Pons (tissue), 1 donor: ENCODE data around the gene VAMP1.
"Not testable (repeated sequence)": the region's sequence is repeated elsewhere in the genome, so short reads cannot be mapped to it uniquely, and the experiment has no call there.

ENCODE experiments used
- DNase-seq: peaks from one replicate; pipeline ENCODE4 v3.0.0-alpha.2; 2016; ENCODE audit warnings: low spot score

The VAMP1 gene

DNA sequence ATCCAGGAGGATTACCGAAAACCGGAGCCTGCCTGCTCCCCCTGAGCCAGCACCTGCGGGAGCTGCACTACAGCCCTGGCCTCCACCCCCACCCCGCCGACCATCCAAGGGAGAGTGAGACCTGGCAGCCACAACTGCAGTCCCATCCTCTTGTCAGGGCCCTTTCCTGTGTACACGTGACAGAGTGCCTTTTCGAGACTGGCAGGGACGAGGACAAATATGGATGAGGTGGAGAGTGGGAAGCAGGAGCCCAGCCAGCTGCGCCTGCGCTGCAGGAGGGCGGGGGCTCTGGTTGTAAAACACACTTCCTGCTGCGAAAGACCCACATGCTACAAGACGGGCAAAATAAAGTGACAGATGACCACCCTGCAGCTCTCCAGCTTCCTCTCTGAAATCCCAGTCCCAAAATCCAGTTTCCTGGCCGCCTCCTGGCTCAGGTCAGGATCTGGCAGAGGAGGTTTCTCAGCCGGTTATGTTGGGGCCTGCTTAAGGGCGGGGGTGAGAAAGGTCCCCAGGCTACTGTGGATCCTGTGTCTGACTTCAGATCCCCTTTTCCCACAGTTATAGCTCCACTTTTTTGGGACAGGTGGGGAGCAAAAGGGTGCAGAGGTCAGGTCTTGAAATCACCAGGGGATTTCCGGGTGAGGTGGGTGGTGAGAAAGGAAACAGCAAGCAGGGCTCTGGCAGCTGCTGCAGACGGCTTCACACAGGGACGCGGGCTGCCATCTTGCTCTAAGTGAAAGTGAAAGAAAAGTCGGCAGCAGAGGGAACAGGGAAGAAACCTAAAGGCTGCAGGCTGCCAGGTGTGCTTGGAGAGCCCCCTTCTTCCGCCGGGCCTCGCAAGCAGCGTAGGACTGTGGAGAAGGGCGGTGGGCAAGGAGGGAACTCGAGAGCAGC is 18.9 kb downstream of the VAMP1 start, which contains the start of gene TAPBPL:
TSS of gene TAPBPL (plus strand) at position 695 of the 897 bp plus-strand sequence. CDS start 207 bp downstream, outside the sequence.
- DNase-seq: peak; percentile 94

DNA sequence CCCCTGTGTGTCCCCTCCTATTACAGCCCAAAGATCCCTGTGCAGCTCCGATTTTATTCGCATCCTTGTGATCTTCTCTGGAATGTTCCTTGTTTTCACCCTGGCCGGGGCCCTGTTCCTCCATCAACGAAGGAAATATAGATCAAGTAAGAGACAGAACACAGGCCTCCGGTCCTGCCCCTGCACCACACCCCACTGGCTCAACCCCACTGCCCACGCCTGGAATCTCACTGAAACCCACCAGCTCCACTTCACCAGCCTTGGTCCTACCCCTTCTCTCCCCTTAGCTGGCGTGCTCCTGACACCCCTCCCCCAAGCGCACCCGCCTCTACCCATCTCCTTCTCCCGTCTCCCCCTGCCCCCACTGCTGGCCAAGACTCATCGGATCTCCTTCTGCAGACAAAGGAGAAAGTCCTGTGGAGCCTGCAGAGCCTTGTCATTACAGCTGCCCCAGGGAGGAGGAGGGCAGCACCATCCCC is 19.6 kb downstream of the VAMP1 start:
- peak; percentile 46 for DNase-seq

GRCh38 chr12:6450091-6450868 is 20.2 kb downstream of the VAMP1 start:
- DNase-seq: no peak

DNA sequence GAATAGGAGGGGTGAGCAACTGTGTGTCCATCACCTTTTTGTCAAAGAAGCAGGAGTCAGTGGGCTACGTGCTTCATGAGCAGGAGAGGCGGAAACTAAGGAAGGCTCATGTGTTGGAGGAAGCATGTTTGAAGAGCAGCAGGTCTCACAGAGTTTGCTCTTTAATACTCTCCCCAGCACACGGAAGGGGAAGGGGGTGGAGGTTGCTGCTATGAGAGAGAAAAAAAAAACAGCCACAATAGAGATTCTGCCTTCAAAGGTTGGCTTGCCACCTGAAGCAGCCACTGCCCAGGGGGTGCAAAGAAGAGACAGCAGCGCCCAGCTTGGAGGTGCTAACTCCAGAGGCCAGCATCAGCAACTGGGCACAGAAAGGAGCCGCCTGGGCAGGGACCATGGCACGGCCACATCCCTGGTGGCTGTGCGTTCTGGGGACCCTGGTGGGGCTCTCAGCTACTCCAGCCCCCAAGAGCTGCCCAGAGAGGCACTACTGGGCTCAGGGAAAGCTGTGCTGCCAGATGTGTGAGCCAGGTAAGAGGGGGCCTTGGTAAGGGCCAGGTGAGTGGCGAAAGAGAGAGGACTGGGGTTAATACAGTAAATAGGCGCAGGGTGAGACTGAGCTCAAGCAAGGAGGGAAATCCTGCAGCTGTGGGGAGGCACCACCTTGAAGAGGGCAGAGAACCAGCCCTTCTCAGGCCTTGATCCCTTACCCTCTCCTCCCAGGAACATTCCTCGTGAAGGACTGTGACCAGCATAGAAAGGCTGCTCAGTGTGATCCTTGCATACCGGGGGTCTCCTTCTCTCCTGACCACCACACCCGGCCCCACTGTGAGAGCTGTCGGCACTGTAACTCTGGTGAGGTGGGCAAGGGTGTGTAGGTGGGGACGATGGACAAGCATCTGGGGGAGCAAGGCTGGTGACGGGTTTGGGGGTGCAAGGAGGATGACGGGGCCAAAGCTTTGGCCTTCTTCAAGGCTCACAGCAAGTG is 25.5 kb downstream of the VAMP1 start, which contains the start of gene CD27:
TSS of gene CD27 (plus strand) at position 252 of the 985 bp plus-strand sequence. CDS start at position 393, 141 bp downstream.
- no peak for DNase-seq

DNA sequence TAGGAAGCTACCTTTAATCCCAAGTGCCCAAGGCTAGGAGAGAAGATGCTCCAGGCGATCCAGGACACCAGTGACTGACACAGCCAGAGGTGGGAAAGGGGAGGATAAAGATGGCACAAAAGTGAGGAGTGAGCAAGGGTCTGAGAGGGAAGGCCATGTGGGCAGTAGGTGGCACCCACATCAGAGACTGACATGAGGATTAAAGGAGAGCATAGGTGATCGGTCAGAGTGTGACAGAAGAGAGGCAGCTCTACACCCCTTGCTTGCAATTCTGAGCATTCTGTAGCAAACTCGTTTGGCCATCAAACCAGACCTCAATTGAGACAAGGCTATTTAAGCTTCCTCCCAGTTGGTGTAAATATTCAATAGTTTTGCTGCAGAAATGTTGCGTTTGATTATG is 26.4 kb downstream of the VAMP1 start:
- no peak for DNase-seq

DNA sequence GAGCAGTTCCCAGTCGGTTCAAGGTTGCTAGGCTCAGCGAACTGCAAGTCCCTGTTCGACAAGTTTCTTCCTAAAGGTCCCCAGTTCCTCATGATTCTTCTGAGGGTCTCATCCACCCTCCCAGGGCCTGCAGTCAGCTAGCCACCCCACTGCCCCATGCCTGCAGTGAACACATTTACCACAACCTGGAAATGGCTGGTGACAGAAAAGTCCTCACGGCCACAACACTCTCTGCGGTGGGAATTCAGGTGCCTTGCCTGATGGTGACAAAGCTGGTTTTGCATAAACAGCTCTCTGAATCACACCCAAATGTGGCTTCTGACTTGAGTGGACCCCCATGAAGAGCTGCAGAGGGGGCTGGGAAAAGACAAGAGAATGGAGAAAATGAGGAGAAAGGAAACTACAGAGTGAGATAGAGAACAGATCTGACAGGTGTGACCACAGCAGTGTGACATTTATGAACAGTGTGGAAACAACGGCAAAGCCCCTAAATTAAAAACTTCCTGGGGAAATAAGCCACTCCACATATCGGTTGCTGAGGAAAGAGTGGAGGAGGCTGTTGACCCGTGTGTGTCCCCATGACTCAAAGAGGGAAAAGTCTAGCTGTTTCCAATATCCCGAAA is 27.0 kb downstream of the VAMP1 start:
- no peak for DNase-seq

- DNase-seq: no peak
Observed at GRCh38 chr12:6442836-6443235, 27.6 kb downstream of the VAMP1 start.

- DNase-seq: no peak
Observed at GRCh38 chr12:6440391-6440790, 30.1 kb downstream of the VAMP1 start.

DNA sequence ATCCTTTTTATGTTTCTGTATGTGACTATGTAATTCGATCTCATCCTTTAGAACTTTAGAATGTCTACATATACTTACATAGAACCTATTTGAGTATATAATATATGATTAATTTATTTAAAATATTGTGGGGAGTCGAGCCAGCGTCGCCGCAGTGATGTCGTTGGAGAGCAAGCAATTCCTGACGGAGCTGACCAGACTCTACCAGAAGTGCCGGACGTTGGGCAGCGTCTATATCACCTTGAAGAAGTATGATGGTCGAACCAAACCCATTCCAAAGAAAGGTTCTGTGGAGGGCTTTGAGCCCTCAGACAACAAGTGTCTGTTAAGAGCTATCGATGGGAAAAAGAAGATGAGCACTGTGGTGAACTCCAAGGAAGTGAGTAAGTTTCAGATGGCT is 32.1 kb downstream of the VAMP1 start:
- DNase-seq: no peak

- DNase-seq: no peak
Observed at GRCh38 chr12:6437586-6437985, 32.9 kb downstream of the VAMP1 start.

GRCh38 chr12:6435961-6436715 is 34.3 kb downstream of the VAMP1 start:
- no peak for DNase-seq

DNA sequence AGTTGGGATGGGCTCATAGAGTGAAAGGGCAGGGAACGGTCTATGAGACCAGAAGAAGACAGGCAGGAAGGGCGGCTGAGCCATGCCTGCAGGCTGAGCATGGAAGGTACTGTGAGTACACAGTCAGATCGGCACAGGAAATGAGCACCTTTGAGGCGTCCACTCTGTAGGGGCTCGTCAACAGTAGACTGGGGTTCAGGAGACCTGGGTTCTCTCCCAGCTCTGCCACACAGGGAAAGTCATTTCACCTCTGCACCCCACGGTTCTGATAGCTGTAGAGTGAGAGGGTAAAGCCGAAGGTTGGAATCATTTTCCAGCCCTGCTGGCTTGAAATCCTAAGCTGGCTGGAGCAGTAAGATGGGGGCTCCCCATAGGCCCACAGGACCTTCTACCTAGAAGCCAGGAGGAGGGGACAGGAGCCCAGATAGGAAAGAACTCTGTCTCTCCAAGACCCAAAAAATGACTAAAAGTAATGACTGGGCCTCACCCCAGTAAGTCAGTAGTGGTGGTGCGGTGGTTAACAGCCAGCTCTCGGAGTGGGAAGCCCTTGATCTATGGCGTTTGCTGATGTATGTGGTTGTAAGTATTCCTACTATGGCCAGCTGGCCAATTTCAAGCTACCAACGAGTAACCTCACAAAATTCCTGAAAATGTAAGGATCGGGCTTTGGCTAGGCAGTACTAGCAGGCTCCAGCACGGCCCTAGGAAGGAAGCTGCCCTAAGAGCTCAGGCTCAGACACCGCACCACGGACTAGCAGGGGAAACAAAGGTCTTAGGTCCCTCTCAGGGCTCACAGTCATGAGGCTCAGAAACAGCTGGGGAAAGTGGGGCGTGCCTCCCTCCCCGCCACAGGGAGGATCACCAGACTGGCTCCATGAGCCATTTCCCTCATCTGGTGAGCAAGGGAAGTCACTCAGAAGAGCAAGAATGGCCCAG is 36.0 kb downstream of the VAMP1 start:
- DNase-seq: no peak

- no peak for DNase-seq
Observed at GRCh38 chr12:6432991-6433390, 37.5 kb downstream of the VAMP1 start.

DNA sequence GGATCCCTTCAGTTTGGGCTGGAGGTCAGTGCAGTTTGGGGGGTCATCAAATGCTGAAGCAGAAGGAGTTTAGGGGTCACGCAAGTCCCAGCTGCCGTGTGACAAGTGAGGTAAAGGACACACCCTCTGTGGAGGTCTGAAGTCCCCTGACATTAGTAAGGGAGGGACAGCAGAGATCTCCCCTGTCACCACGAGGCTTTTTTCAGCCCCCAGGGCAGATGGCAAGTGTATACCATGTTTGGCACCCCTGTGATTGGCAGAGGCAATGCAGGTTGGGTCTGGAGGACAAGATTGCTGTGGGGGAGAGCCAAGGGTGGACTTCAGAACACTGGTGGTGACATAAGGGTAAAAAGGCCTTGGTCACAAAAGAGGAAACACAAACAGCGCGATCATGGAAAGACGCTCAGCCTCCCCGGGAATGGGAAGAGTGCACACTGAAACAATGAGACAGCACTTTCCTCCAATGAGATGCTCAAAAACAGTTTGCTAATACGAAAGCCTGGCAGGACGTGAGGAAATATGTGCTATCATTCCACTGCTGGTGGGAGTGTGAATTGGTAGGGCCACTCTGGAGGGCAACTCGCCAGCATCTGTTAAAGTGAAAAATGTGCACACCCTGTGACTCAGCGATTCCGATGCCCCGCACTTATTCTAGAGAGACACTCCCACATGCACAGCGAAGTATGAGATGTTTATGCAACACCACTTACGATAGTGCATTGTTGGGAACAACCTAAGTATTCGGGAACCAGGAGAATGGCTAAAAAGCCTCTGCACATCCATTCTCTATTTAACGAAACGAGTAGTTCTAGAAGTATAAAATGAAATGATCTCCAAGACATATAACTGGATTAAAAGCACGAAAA is 40.1 kb downstream of the VAMP1 start:
- peak; percentile 70 for DNase-seq

DNA sequence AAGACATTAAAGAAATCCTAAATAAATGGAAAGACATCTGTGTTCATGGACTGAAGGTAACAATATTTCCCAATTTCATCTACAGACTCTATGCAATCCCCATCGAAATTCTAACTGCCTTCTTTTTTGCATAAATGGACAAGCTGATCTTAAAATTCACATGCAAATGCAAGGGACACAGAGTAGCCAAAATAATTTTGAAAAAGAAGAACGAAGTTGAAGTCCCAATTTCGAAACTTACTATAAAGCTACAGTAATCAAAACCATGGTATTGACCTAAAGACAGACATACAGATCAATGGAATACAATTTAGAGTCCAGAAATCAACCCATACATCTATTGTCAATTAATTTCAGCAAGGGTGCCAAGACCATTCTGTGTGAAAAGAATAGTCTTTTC is 42.2 kb downstream of the VAMP1 start:
- DNase-seq: no peak

DNA sequence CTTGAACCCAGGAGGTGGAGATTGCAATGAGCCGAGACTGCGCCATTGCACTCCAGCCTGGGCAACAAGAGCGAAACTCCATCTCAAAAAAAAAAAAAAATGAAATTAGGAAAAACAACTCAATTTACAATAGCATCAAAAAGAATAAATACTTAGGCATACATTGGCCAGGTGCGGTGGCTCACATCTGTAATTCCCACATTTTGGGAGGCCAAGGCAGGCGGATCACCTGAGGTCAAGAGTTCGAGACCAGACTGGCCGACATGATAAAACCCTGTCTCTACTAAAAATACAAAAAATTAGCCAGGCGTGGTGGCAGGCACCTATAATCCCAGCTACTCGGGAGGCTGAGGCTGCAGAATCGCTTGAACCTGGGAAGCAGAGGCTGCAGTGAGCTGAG is 42.7 kb downstream of the VAMP1 start:
- not testable (repeated sequence) for DNase-seq

DNA sequence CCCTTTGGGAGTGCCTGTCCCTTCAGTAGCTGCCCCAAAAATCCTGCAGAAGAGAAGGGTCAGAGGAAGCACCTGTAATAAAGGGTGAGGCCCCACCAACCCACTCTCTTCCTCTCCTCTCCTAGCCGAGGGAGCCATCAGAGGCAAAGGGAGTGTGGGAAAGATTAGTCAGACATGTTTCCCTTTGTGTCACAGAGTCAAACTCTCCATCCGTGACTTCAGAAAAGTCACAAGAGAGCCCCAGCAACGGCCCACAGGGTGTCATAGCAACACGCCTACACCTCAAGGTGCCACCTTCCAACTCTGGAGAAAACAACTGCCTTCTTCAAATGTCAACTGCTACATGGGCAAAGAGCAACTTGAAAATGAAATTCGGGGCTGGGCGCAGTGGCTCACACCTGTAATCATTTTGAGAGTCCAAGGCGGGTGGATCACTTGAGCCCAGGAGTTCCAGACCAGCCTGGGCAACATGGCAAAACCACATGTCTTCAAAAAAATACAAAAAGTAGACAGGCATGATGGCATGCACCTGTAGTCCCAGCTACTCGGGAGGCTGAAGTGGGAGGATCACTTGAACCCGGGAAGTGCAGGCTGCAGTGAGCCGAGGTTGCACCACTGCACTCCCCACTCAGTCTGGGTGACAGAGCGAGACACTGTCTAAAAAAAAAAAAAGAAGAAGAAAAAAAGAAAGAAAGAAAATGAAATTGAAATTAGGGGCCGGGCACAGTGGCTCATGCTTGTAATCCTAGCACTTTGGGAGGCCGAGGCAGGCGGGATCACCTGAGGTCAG is 43.4 kb downstream of the VAMP1 start:
- no peak for DNase-seq
